Fibroblast of skin of right quadriceps (primary cell): ENCODE measurements around the gene COL16A1.
"Not testable (repeated sequence)": the region's sequence is repeated elsewhere in the genome, so short reads cannot be mapped to it uniquely, and the experiment has no call there.

ENCODE experiments used
- DNase-seq: peaks from one replicate; pipeline ENCODE4 v3.0.0-alpha.2; 2013

COL16A1 gene

DNA sequence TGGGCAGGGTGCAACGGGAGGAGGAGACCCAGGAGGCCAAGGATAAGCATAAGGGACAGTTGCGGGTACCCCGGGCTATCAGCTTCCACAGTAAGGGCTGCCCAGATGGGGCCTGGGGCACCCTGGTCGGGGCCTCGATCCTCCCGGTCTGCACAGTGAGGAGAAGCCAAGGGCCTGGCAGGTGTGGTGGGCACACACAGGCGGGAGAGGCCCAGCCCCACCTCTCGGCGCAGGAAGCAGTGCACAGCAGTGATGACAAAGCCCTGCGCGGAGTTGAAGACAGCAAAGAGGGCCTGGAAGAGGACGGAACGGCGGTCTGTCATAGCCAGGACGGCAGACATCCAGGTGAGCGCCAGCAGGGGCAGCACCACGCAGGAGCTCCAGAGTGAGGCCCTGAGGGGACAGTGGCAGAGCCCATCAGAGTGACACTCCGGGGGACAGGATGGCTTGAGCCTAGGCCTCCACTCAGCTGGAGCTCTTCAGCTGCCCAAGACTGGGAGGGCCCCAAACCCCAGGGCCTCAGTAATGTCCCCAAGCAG lies 29.0 kb upstream of the COL16A1 start:
- no peak for DNase-seq

- DNase-seq, result no peak
Measured at GRCh38 chr1:31732343-31732742, 28.5 kb upstream of the COL16A1 start.

GRCh38 chr1:31731049-31731565 lies 27.3 kb upstream of the COL16A1 start:
- DNase-seq, result no peak

DNA sequence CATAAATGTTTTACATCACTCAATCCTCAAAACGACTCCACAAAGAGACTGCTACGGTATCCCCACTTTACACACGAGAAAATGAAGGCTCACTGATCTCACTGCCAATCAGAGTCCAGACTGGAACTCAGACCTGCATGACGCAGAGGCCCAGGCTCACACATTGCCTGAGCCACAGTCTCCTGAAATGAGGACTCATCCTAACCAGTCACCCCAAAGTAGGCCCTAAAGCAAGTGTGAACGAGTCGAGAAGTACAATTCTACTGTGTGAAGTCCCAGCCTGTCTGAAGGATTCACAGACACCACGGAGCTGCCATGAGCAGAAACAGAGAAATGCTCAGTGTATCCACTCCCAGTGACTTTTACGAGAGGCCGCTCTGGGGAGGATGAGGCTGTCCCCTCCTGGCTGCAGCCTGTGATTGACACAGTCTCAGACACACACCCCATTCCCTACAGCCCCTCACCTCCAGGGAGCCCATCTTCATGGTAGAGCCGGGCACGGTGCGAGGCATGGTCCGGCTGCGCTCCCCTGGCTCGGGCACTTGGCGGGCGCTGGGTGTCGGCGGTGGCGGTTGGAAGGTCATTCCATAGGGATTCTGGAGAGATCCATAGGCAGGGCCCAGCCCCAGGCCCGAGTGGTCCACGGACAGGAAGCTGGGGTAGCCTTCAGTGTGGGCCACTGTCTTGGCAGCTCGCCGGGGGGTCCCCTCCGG lies 26.7 kb upstream of the COL16A1 start:
- no peak for DNase-seq

DNA sequence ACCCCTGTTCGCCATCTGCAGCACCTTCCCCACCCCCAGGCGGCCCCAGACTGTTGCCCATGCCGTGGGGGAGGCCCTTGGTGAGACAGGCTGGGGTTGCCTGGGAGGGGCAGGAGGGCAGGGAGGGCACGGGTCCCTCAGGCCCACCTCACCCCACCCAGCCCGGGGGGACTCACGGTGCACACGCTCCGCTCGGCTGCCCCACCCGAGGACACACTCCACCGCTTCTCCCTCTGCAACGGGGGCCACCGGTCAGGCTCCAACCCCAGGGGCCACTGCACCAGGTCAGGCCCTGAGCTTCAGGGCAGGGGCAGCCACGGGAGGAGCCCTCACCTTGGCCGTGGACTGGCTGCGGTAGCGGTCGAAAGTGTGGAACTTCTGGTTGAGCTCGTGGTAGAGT lies 24.0 kb upstream of the COL16A1 start:
- DNase-seq, result no peak

GRCh38 chr1:31727195-31727594 lies 23.4 kb upstream of the COL16A1 start:
- no peak for DNase-seq

DNA sequence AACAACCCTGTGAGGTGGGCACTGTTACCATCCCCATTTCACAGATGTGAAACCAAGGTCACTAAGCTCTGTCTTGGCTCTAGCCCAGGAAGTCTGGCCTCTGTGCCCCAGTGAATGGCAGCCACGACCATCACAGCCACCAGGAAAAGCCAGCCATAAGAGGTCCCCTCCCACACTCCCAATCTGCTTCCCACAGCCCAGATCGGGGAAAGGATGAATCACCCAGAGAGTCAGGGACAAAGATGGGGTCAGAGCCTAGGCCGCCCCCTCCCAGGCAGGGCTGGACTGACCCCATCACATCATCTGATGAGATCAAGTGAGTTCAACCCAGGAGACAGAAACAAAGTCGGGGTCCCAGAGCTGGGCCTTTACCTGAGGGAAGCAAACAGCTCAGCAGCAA lies 22.9 kb upstream of the COL16A1 start:
- DNase-seq, result no peak

GRCh38 chr1:31725777-31726535 lies 22.1 kb upstream of the COL16A1 start:
- DNase-seq, result no peak

GRCh38 chr1:31725134-31725533 lies 21.3 kb upstream of the COL16A1 start:
- DNase-seq, result no peak

- DNase-seq, result peak; percentile 86
Measured at GRCh38 chr1:31723828-31724359, 20.1 kb upstream of the COL16A1 start.

- no peak for DNase-seq
Measured at GRCh38 chr1:31718327-31718897, 14.6 kb upstream of the COL16A1 start.

GRCh38 chr1:31717341-31717740 lies 13.5 kb upstream of the COL16A1 start:
- no peak for DNase-seq

GRCh38 chr1:31715873-31716220 lies 12.0 kb upstream of the COL16A1 start:
- DNase-seq, result no peak

DNA sequence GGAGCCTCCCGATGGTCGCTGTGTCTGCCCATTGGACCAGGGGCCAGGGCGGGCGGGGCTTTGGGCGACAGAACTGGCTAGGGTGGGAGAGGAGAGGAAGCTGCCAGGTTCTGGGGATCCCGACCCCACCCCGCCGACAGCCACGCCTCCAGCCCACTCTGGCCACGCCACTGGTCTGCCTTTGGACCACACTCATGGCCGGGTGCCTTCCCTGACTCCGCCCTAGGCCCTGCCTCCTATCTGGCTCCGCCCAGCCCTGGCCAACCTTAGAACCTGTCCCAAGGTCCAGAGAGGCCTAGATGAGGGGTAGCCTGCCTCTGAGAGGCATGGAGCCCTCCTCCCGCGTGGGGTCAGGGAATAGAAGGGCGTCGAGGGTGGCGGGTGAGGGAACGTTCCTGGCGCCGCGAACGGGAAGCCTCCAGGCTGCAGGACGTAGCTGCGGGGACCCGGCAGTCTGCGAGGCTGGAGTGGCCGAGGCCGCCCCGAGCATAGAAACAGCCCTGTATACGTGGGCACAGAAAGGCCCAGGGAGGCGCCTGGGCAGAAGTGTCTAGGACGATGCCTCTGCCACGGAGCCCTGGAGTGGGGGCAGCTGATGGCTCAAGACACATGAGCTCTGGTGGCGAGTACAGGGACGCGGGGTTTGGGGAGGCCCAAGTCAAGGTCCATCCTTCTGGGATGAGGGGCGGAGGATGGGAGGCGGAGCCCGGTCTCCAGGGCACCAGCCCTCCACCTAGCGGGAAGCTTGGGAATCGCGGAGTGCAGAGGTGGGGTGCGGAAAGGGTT lies 11.5 kb upstream of the COL16A1 start:
- peak; percentile 90 for DNase-seq

DNA sequence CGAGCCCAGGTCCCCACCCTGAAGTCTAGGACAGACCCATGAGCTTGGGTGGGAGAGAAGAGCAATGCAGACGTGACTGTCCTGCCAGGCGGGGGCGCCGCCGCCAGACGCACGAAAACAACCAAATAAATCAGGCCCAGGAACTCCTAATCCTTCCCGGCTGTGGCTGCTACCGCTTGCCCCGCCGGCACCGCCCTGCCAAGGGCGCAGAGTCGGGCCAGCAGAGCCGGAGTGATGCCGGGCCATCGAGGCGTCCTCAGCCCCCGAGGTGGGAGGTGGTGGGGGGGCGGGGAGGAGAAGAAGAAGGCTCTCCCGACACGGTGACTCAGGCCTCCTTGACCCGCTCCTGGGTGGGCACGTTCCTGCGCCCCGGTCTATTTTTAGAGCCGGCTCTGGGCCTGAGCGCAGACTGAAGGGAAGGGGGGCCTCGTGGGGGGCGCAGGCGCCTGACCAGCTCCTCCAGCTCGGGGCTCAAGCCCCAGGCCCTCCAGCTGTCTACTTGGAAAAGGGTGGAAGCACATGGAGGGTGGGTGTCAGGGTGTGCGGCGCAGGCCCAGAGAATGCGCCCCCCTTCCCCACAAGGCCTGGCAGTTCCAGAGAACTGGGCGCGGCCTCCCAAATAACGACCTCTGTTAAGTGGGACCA lies 10.7 kb upstream of the COL16A1 start:
- DNase-seq, result peak; percentile 89

DNA sequence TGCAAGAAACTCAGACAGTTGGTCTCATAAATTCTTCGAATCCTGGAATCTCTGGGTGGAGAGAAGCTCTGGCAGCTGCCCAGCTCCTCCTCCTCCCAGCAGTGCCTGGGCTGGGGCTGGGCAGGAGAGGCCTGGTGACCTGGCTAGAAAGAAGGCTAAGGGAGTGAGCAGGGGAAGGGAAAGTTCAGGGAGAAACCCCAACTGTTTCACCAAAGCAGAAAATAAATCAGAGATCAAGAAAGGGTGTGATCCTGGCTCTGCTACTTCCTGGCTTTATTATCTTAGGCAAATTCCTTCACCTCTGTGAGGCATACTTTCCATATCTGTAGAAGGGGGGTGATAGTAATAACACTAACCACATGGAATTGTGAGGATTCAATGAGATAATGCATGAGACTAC lies 8.8 kb upstream of the COL16A1 start:
- DNase-seq, result peak; percentile 93

DNA sequence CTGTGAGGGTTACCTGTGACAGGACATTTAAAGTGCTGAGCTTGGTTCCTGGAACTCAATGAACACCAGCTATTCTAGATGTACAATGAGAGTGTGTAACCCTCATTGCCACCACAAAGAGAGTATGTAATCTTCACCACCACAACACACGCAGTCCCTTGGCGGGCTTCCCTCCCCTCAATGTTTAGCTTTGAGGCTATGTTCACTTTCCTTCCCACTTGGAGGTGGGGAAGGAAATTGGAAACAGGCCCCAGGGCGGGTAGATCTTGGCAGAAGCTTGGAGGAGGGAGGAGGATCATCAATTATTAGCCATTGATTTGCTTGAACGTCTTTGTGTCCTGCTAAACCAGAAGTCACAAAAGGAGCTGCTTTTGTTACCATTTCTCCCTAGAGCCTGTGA lies 8.3 kb upstream of the COL16A1 start:
- DNase-seq, result peak; percentile 89

DNA sequence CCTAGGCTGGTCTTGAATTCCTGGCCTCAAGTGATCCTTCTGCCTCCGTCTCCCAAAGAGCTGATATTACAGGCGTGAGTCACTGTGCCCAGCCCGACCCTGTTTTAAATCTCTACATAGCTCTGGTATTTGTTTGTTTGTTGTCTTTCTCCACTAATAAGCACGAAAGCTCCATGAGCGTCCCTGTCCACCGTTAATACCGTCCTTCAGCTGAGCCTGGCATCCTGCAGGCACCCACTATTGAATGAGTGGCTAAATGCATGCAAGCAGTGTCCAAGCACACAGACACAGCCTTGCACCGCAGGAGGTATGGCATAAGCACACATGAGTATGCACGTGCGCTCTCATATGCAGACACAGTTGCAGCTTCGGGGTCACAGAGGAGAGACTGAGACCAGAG lies 4.5 kb upstream of the COL16A1 start:
- DNase-seq, result peak; percentile 35

GRCh38 chr1:31707711-31708110 lies 3.9 kb upstream of the COL16A1 start:
- peak; percentile 54 for DNase-seq

GRCh38 chr1:31707059-31707600 lies 3.3 kb upstream of the COL16A1 start:
- DNase-seq, result not testable (repeated sequence)

DNA sequence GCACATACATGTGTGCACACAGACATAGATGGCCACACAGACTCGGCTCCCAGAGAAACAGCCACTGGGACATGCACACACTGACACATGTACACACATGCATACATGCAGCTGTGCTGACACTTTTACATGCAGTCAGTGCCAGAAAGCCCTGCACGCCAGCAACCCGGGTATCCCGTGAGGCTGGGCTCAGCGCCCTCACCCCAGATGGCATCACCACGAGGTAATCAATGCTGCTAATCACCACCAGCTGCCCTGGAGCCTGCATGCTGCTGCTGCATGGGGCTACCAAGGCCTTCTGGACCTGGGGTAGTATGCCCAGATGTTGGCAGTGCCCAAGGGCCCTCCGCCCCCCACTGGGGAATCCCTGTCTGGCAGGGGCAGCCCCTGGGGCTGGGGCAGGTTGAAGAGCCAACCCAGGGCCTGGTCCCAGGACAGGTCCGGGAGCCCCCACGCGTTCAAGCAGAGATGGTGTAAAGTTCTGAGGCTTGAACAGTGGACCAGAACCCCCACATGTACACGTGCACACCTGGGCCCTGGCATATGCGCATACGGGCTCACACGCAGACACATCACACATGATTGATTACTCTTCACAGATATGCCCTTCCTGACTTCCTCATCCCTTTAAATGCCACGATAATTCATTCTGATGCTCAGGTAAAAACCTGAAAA lies 2.7 kb upstream of the COL16A1 start:
- DNase-seq, result no peak
